HepG2 (cell line): ENCODE data around the gene PLEKHG4B. TPM values are rescaled to one million over a fixed set of nuclear protein-coding genes. Genes with fewer than 3 reads are reported as not detected.

ENCODE experiments used
- ATAC-seq: fragments of 200-7000 bp; cut with Tn5 transposase; 3 replicates; pipeline ENCODE4 v1.9.1; 2020; ENCODE audit warnings: mild to moderate bottlenecking, moderate library complexity
- BruUV-seq: library from RNA; stranded (reverse); fragments of 400-500 nt; replicated peaks from 2 replicates; lab custom pipeline; 2021; lab: Mats Ljungman, UMichigan
- CTCF ChIA-PET: fragments of 300-600 bp; formaldehyde crosslinking; extraction: SDS; loops from one replicate; lab custom pipeline; 2021; ENCODE audit warnings: low total read pairs, inconsistent platforms, low intra/inter-chr PET ratio; lab: Yijun Ruan, JAX
- POLR2A ChIA-PET: fragments of 350-600 bp; sonication (Branson Sonifier 250); formaldehyde crosslinking; loops from one replicate; lab custom pipeline; 2020; ENCODE audit warnings: antibody characterized with exemption, inconsistent platforms; lab: Yijun Ruan, JAX
- DNase-seq: peaks from one replicate; pipeline ENCODE4 v3.0.0-alpha.2; 2015; ENCODE audit warnings: low spot score
- FAIRE-seq: peaks from 3 replicates; lab custom pipeline; 2011; peaks lifted over from hg19 to GRCh38; lab: Jason Lieb, UNC
- H2AFZ ChIP-seq: one replicate; pipeline ENCODE4 v1.6.1; 2011; ENCODE audit warnings: low read length, inconsistent platforms
- H3K27ac ChIP-seq: fragments of 300-600 bp; 3 replicates; pipeline ENCODE4 v1.8.0; 2011; ENCODE audit warnings: mixed run types, mild to moderate bottlenecking, mixed read lengths, low read length, inconsistent platforms; ENCODE audit not compliant: insufficient read depth; ENCODE audit errors: extremely low read length
- H3K27me3 ChIP-seq, 2 experiments: fragments of 200-600 bp in 1 of 2; 2 replicates in 1 of 2; 3 replicates in 1 of 2; pipeline versions ENCODE4 v1.6.0 to v1.8.0; 2011; ENCODE audit warnings: low read length in 2 of 2, mild to moderate bottlenecking in 2 of 2, moderate library complexity in 2 of 2, inconsistent platforms in 1 of 2; ENCODE audit not compliant: insufficient read depth in 2 of 2, control insufficient read depth in 1 of 2
- H3K36me3 ChIP-seq, 2 experiments: fragments of 200-600 bp in 1 of 2; replicated peaks in 1 of 2; 2 replicates in 1 of 2; 3 replicates in 1 of 2; pipeline versions ENCODE4 v1.5.1 to v1.8.0; 2011; ENCODE audit warnings: low read length in 2 of 2, inconsistent platforms in 1 of 2; ENCODE audit not compliant: insufficient read depth in 2 of 2, control insufficient read depth in 1 of 2
- H3K4me1 ChIP-seq: 2 replicates; pipeline ENCODE4 v1.5.1; 2012; ENCODE audit warnings: low read length, inconsistent platforms; ENCODE audit not compliant: insufficient read depth
- H3K4me2 ChIP-seq: 2 replicates; pipeline ENCODE4 v1.6.0; 2011; ENCODE audit warnings: low read depth, low read length, inconsistent platforms
- H3K4me3 ChIP-seq, 3 experiments: fragments of 200-600 bp in 1 of 3; sonication (generic), shearing (Covaris generic) in 1 of 3; replicated peaks in 1 of 3; 2 replicates each; pipeline ENCODE4 v1.5.1; 2011 to 2016; ENCODE audit warnings: low read length in 3 of 3, inconsistent platforms in 2 of 3, low read depth in 2 of 3, mild to moderate bottlenecking in 2 of 3, control low read depth in 1 of 3, mixed read lengths in 1 of 3; ENCODE audit not compliant: insufficient read depth in 1 of 3
- H3K79me2 ChIP-seq: one replicate; pipeline ENCODE4 v1.6.1; 2011; ENCODE audit warnings: low read length, inconsistent platforms; ENCODE audit not compliant: insufficient read depth
- H3K9ac ChIP-seq: 2 replicates; pipeline ENCODE4 v1.6.0; 2011; ENCODE audit warnings: mild to moderate bottlenecking, low read depth, low read length, inconsistent platforms; ENCODE audit not compliant: insufficient read depth
- H3K9me3 ChIP-seq: 2 replicates; pipeline ENCODE4 v1.5.1; 2012; ENCODE audit warnings: mild to moderate bottlenecking, low read length
- H4K20me1 ChIP-seq: 2 replicates; pipeline ENCODE4 v1.6.0; 2011; ENCODE audit warnings: inconsistent platforms, mild to moderate bottlenecking, low read length, moderate library complexity; ENCODE audit not compliant: insufficient read depth
- ARNT ChIP-seq: fragments of 450-650 bp; IDR thresholded peaks from 2 replicates; pipeline ENCODE4 v1.6.1; 2017
- NCOA1 ChIP-seq: sonication (generic); formaldehyde crosslinking; IDR thresholded peaks from 2 replicates; pipeline ENCODE4 v1.9.0; 2021; ENCODE audit warnings: missing genetic modification reagents
- PHF20 ChIP-seq: sonication (generic); formaldehyde crosslinking; IDR thresholded peaks from 2 replicates; pipeline ENCODE4 v1.5.0; 2020; ENCODE audit warnings: mild to moderate bottlenecking, missing genetic modification reagents
- PHF5A ChIP-seq: IDR thresholded peaks from one replicate; pipeline ENCODE4 v1.6.1; 2018; ENCODE audit warnings: low read depth, missing genetic modification reagents; ENCODE audit not compliant: unreplicated experiment
- PRDM15 ChIP-seq: sonication (generic); formaldehyde crosslinking; IDR thresholded peaks from 2 replicates; pipeline ENCODE4 v1.4.0; 2020; ENCODE audit warnings: missing genetic modification reagents
- RFX5 ChIP-seq: IDR thresholded peaks from 2 replicates; pipeline ENCODE4 v1.6.1; 2011; ENCODE audit warnings: low read depth, low read length, improper control_type of control experiment
- RXRB ChIP-seq: IDR thresholded peaks from 2 replicates; pipeline ENCODE4 v1.6.1; 2016; ENCODE audit warnings: borderline replicate concordance, missing genetic modification reagents, missing compliant biosample characterization
- YY1 ChIP-seq: IDR thresholded peaks from 2 replicates; pipeline ENCODE4 v1.6.1; 2011; ENCODE audit warnings: low read length, low read depth, moderate library complexity, mild to moderate bottlenecking; ENCODE audit not compliant: insufficient read depth, insufficient replicate concordance
- ZFP82 ChIP-seq: sonication (generic); formaldehyde crosslinking; IDR thresholded peaks from 2 replicates; pipeline ENCODE4 v1.5.1; 2020; ENCODE audit warnings: mild to moderate bottlenecking, missing genetic modification reagents, borderline replicate concordance
- ZNF282 ChIP-seq: fragments of 450-650 bp; IDR thresholded peaks from 2 replicates; pipeline ENCODE4 v1.6.1; 2018; ENCODE audit not compliant: partially characterized antibody
- ZNF567 ChIP-seq: sonication (generic); formaldehyde crosslinking; IDR thresholded peaks from 2 replicates; pipeline ENCODE4 v1.8.1; 2023; ENCODE audit warnings: mild to moderate bottlenecking, missing genetic modification reagents, borderline replicate concordance
- ZNF770 ChIP-seq: sonication (generic); formaldehyde crosslinking; IDR thresholded peaks from 2 replicates; pipeline ENCODE4 v1.5.0; 2020; ENCODE audit warnings: mild to moderate bottlenecking, missing genetic modification reagents
- ZSCAN22 ChIP-seq: sonication (generic); formaldehyde crosslinking; IDR thresholded peaks from 2 replicates; pipeline ENCODE4 v1.4.0; 2020; ENCODE audit warnings: mild to moderate bottlenecking, missing genetic modification reagents
- WGBS: methylation state at CpG from one replicate; pipeline ENCODE4 v1.1.6; 2017; ENCODE audit warnings: low lambda C conversion rate; 5-methylcytosine and 5-hydroxymethylcytosine counted together
- in situ Hi-C: cut with HindIII; loops from 2 replicates; pipeline ENCODE4 v1.10.0; 2017; ENCODE audit warnings: low pct_unique_long_range_greater_than_20kb; ENCODE audit not compliant: extremely low pct_ligation_motif_present
- intact Hi-C: fragments of 100-400 bp; cut with micrococcal nuclease; formaldehyde crosslinking; loops from one replicate; pipeline ENCODE4 v1.10.0; 2022; ENCODE audit not compliant: unreplicated experiment
- polyA plus RNA-seq, 8 experiments: library from polyadenylated mRNA; depleted of rRNA in 3 of 8; stranded (reverse) in 7 of 8; unstranded in 1 of 8; fragments of >200 nt; fragmentation: Illumina TruSeq in 4 of 8; extraction: Trizol in 4 of 8; gene quantifications; 2 replicates each; pipeline versions ENCODE4 v1.2.1 to v1.2.3, GENCODE V29; 2011 to 2016; ENCODE audit warnings: low read depth in 4 of 8, missing spikeins in 1 of 8, mixed read lengths in 1 of 8; ENCODE audit not compliant: insufficient read depth in 1 of 8
- total RNA-seq, 5 experiments: library from RNA; depleted of rRNA; stranded (reverse); fragments of >200 nt; fragmentation: Illumina TruSeq; extraction: Trizol; gene quantifications; 2 replicates each; pipeline ENCODE4 v1.2.3, GENCODE V29; 2016; ENCODE audit warnings: low read depth in 1 of 5

Gene PLEKHG4B
- total and polyA plus RNA-seq, 2 of the 13 experiments (the other 11 are each of a cell fraction or from before 2014, with no cell fraction given) = 0.09 TPM; not detected in 1

- TF ChIP-seq YY1 (no peak), ARNT (no peak)
Measured at GRCh38 chr5:200985-201384, 109.0 kb downstream of the PLEKHG4B start (continued).

- Histone ChIP-seq H3K9ac (no peak overlapping the region), H3K27ac (no peak overlapping the region), H3K4me1 (no peaks in the 10 kb centered on the region), H4K20me1 (peaks cover 3% of the 10 kb centered on the region; the same call in 1 of the 2 replicates), H3K4me2 (no peak overlapping the region), H3K27me3 (no peaks in the 10 kb centered on the region), H3K9me3 (no peaks in the 10 kb centered on the region)
- FAIRE-seq (no peak), DNase-seq (no peak), ATAC-seq (no peak)
- POLR2A ChIA-PET = no interaction called here
- BruUV-seq = no TSS peak
- CTCF ChIA-PET = no interaction called here
- intact Hi-C loops = no loop called here
- 90% methylated on average over 8 of the region's 8 CpGs for WGBS
- TF ChIP-seq ZFP82 (no peak), PRDM15 (CRISPR knock-in tag) (no peak), ZNF567 (CRISPR knock-in tag) (no peak), NCOA1 (CRISPR knock-in tag) (no peak), RXRB (CRISPR knock-in tag) (no peak), PHF20 (CRISPR knock-in tag) (no peak), RFX5 (no peak), ZNF282 (no peak), ZSCAN22 (no peak), ZNF770 (CRISPR knock-in tag) (no peak), PHF5A (CRISPR knock-in tag) (no peak)
- TF ChIP-seq, all 625 proteins: peak for 0
- H3K36me3 ChIP-seq = peaks cover 17 to 29% of the 10 kb centered on the region in 2 experiments; a peak in 4 of 5 replicates
- H2AFZ ChIP-seq = no peak overlapping the region
- H3K4me3 ChIP-seq = no peak overlapping the region
- in situ Hi-C loops = no loop called here
- H3K79me2 ChIP-seq = no peaks in the 10 kb centered on the region
Measured at GRCh38 chr5:201672-202071, 109.7 kb downstream of the PLEKHG4B start.
